WERI-Rb-1 (cell line): Measurements from ENCODE around the gene TMEM185B.

Source experiments
- DNase-seq: peaks from one replicate; pipeline ENCODE4 v3.0.0-alpha.2; 2020
- H3K27ac ChIP-seq: fragments of 250-450 bp; sonication (Bioruptor Pico); 2 replicates; pipeline ENCODE4 v1.5.1; 2020; ENCODE audit warnings: mild to moderate bottlenecking, moderate library complexity
- H3K27me3 ChIP-seq: fragments of 250-450 bp; sonication (Bioruptor Pico); 2 replicates; pipeline ENCODE4 v1.5.1; 2021; ENCODE audit warnings: mild to moderate bottlenecking, low read depth, moderate library complexity; ENCODE audit not compliant: insufficient read depth, severe bottlenecking
- H3K36me3 ChIP-seq: fragments of 250-450 bp; sonication (Bioruptor Pico); 2 replicates; pipeline ENCODE4 v1.5.1; 2020; ENCODE audit warnings: mild to moderate bottlenecking, moderate library complexity
- H3K4me3 ChIP-seq: 2 replicates; pipeline ENCODE4 v1.5.1; 2011; ENCODE audit warnings: low read depth, mild to moderate bottlenecking, control low read depth, low read length
- H3K9me3 ChIP-seq: fragments of 250-450 bp; sonication (Bioruptor Pico); 2 replicates; pipeline ENCODE4 v1.5.1; 2021; ENCODE audit warnings: mild to moderate bottlenecking, moderate library complexity; ENCODE audit not compliant: severe bottlenecking
- CTCF ChIP-seq: IDR thresholded peaks from 2 replicates; pipeline ENCODE4 v1.5.1; 2011; ENCODE audit warnings: low read depth, mild to moderate bottlenecking, control low read depth, inconsistent platforms, low read length

The TMEM185B gene

GRCh38 chr2:120247851-120248250 lies 24.7 kb upstream of the TMEM185B start:
- Histone ChIP-seq H3K27ac (no peak overlapping the region), H3K9me3 (no peaks in the 10 kb centered on the region), H3K27me3 (no peaks in the 10 kb centered on the region), H3K4me3 (no peak overlapping the region), H3K36me3 (no peaks in the 10 kb centered on the region)
- DNase-seq: no peak
- no peak for TF ChIP-seq CTCF

- Histone ChIP-seq H3K36me3 (no peaks in the 10 kb centered on the region), H3K4me3 (no peak overlapping the region), H3K27me3 (no peaks in the 10 kb centered on the region), H3K27ac (peak overlapping the region; percentile 89), H3K9me3 (no peaks in the 10 kb centered on the region)
- DNase-seq: peak; percentile 69
- no peak for TF ChIP-seq CTCF
Observed at GRCh38 chr2:120246546-120247300, 23.5 kb upstream of the TMEM185B start.

- 0 out of 2 replicates have a peak, but pooled peaks have one; percentile 15 for TF ChIP-seq CTCF
- Histone ChIP-seq H3K9me3 (no peaks in the 10 kb centered on the region), H3K27me3 (no peaks in the 10 kb centered on the region), H3K36me3 (no peaks in the 10 kb centered on the region), H3K4me3 (no peak overlapping the region), H3K27ac (peak overlapping the region; percentile 89)
- peak; percentile 94 for DNase-seq
Observed at GRCh38 chr2:120245520-120246332, 22.5 kb upstream of the TMEM185B start.

- Histone ChIP-seq H3K27ac (peak overlapping the region; percentile 89), H3K27me3 (no peaks in the 10 kb centered on the region), H3K9me3 (no peaks in the 10 kb centered on the region), H3K36me3 (no peaks in the 10 kb centered on the region), H3K4me3 (no peak overlapping the region)
- no peak for DNase-seq
- TF ChIP-seq CTCF: no peak
Observed at GRCh38 chr2:120244656-120245519, 21.7 kb upstream of the TMEM185B start.

GRCh38 chr2:120243875-120244553 lies 20.8 kb upstream of the TMEM185B start:
- H3K4me3 ChIP-seq: no peak overlapping the region
- no peaks in the 10 kb centered on the region for H3K27me3 ChIP-seq
- TF ChIP-seq CTCF: no peak
- no peaks in the 10 kb centered on the region for H3K36me3 ChIP-seq
- DNase-seq: no peak
- H3K9me3 ChIP-seq: no peaks in the 10 kb centered on the region
- H3K27ac ChIP-seq: no peak overlapping the region
